ENCODE data around the gene INAVA. TPM values are rescaled to one million over a fixed set of nuclear protein-coding genes. Genes with fewer than 3 reads are reported as not detected.
"Not testable (repeated sequence)": the region's sequence is repeated elsewhere in the genome, so short reads cannot be mapped to it uniquely, and the experiment has no call there.

INAVA gene
- polyA plus RNA-seq, 1 experiment: 0.16 TPM

- POLR2A ChIA-PET: no interaction called here
- CTCF ChIA-PET: interaction anchor here (0.6 kb wide), 1 partner anchor 299 kb away, joined by 3 read pairs; no protein-coding TSS in a partner anchor
Observed at GRCh38 chr1:200921571-200922110, 26.9 kb downstream of the INAVA start.

GRCh38 chr1:200922406-200922805, 27.7 kb downstream of the INAVA start:
- no peaks in the 10 kb centered on the region for H3K9me3 ChIP-seq (ENCODE audit: control insufficient read depth, insufficient read depth, low read length)
- no peak overlapping the region for H3K4me3 ChIP-seq (ENCODE audit: low read depth, low read length)
- no peak for TF ChIP-seq CTCF (IDR thresholded peaks at IDR 0.05; ENCODE audit: low read depth, low read length)
- DNase-seq (ENCODE audit: low read depth, low spot score): no peak
- ChIA-PET POLR2A (no interaction called here), CTCF (no interaction called here)
- peaks cover 16% of the 10 kb centered on the region for H3K27me3 ChIP-seq (ENCODE audit: control insufficient read depth, insufficient read depth, low read length)
- no peak overlapping the region for H3K27ac ChIP-seq (ENCODE audit: low read depth, low read length)

More at GRCh38 chr1:200921571-200922110, 26.9 kb downstream of the INAVA start:
- H3K27ac ChIP-seq (ENCODE audit: low read depth, low read length): no peak overlapping the region
- H3K27me3 ChIP-seq (ENCODE audit: control insufficient read depth, insufficient read depth, low read length): peaks cover 20% of the 10 kb centered on the region
- no peak overlapping the region for H3K4me3 ChIP-seq (ENCODE audit: low read depth, low read length)
- no peak for TF ChIP-seq CTCF (IDR thresholded peaks at IDR 0.05; ENCODE audit: low read depth, low read length)
- no peaks in the 10 kb centered on the region for H3K9me3 ChIP-seq (ENCODE audit: control insufficient read depth, insufficient read depth, low read length)
- DNase-seq (ENCODE audit: low read depth, low spot score): no peak

GRCh38 chr1:200923601-200924000, 28.9 kb downstream of the INAVA start:
- DNase-seq (ENCODE audit: low read depth, low spot score): no peak
- CTCF ChIA-PET: no interaction called here
- H3K4me3 ChIP-seq (ENCODE audit: low read depth, low read length): no peak overlapping the region

GRCh38 chr1:200925831-200926230, 31.1 kb downstream of the INAVA start:
- CTCF ChIA-PET: no interaction called here
- no peak overlapping the region for H3K27ac ChIP-seq (ENCODE audit: low read depth, low read length)
- no peak for DNase-seq (ENCODE audit: low read depth, low spot score)
- POLR2A ChIA-PET: no interaction called here
- H3K9me3 ChIP-seq (ENCODE audit: control insufficient read depth, insufficient read depth, low read length): no peaks in the 10 kb centered on the region
- peaks cover 14% of the 10 kb centered on the region for H3K27me3 ChIP-seq (ENCODE audit: control insufficient read depth, insufficient read depth, low read length)
- no peak overlapping the region for H3K4me3 ChIP-seq (ENCODE audit: low read depth, low read length)
- TF ChIP-seq CTCF (IDR thresholded peaks at IDR 0.05; ENCODE audit: low read depth, low read length): no peak

More at GRCh38 chr1:200923601-200924000, 28.9 kb downstream of the INAVA start:
- no peaks in the 10 kb centered on the region for H3K9me3 ChIP-seq (ENCODE audit: control insufficient read depth, insufficient read depth, low read length)
- no peak for TF ChIP-seq CTCF (IDR thresholded peaks at IDR 0.05; ENCODE audit: low read depth, low read length)
- H3K27ac ChIP-seq (ENCODE audit: low read depth, low read length): no peak overlapping the region
- POLR2A ChIA-PET: no interaction called here
- peaks cover 16% of the 10 kb centered on the region for H3K27me3 ChIP-seq (ENCODE audit: control insufficient read depth, insufficient read depth, low read length)

- Histone ChIP-seq H3K27ac (ENCODE audit: low read depth, low read length) (no peak overlapping the region), H3K27me3 (ENCODE audit: control insufficient read depth, insufficient read depth, low read length) (peaks cover 14% of the 10 kb centered on the region), H3K9me3 (ENCODE audit: control insufficient read depth, insufficient read depth, low read length) (no peaks in the 10 kb centered on the region), H3K4me3 (ENCODE audit: low read depth, low read length) (no peak overlapping the region)
- CTCF ChIA-PET: no interaction called here
- POLR2A ChIA-PET: no interaction called here
- no peak for TF ChIP-seq CTCF (IDR thresholded peaks at IDR 0.05; ENCODE audit: low read depth, low read length)
- no peak for DNase-seq (ENCODE audit: low read depth, low spot score)
Observed at GRCh38 chr1:200929530-200930278, 35.0 kb downstream of the INAVA start.

GRCh38 chr1:200930285-200930684, 35.6 kb downstream of the INAVA start:
- CTCF ChIA-PET: interaction anchor here (2.4 kb wide), 1 partner anchor 41 kb away, joined by 7 read pairs; no protein-coding TSS in a partner anchor
- peaks cover 17% of the 10 kb centered on the region for H3K27me3 ChIP-seq (ENCODE audit: control insufficient read depth, insufficient read depth, low read length)
- DNase-seq (ENCODE audit: low read depth, low spot score); H3K27ac ChIP-seq (ENCODE audit: low read depth, low read length); POLR2A ChIA-PET; H3K9me3 ChIP-seq (ENCODE audit: control insufficient read depth, insufficient read depth, low read length); H3K4me3 ChIP-seq (ENCODE audit: low read depth, low read length): not testable (repeated sequence)
